Measurements from ENCODE around the gene SLC50A1. TPM values are rescaled to one million over a fixed set of nuclear protein-coding genes. Genes with fewer than 3 reads are reported as not detected.

SLC50A1 gene
- total RNA-seq, 1 experiment from 2014 or later = 75.2 TPM

DNA sequence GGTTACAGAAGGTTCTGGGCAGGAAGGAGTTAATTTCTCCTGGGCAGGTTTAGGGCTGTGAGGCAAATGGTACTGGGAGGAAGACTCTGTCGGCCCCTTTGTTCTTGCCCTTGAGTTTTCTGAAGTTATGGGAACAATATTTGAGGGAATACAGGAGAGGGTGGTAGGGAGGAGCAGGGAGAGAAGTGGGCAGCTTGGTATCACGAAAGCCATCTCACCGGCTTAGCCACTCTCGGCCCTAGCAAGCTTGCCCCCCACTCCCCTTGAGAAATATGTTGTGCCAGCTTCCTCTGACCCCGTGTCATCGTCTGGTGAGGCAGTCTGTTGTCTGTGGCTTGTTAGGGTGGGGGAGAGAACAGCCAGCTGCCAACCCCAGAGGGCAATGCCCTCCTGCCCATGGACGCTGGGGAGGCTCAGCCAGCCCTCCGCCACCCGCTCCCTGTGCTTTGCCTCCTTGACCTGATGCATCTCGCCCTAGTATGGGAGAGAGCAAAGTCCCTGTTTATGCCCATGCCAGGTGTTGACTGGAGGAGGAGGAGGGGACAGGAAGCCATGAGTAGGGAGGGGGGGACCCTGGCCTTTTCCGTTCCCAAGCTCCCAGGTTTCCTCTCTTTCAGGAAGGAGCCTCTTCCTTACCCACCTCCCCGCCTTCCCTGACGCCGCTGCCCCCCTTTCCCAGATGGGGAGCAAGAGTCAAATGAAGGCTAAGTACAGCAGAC lies 6.7 kb upstream of the SLC50A1 start:
- peak overlapping the region; percentile 99 for H3K27ac ChIP-seq (ENCODE audit: low read length)
- peak overlapping the region; percentile 95 for H3K9ac ChIP-seq (ENCODE audit: low read length)
- ChIA-PET CTCF (interaction anchor here (0.5 to 2.8 kb wide), 5 partner anchors 37 to 135 kb away, joined by 3 to 14 read pairs (median 5); partner anchors contain the start of gene ZBTB7B), POLR2A (ENCODE audit: unreplicated experiment) (interaction anchor here (0.5 kb wide), 1 partner anchor 803 kb away, joined by 3 read pairs; no protein-coding TSS in a partner anchor)
- H3K4me1 ChIP-seq (ENCODE audit: insufficient read depth, low read length) = peaks cover 71% of the 10 kb centered on the region
- ATAC-seq (peak; percentile 18), DNase-seq (peak; percentile 61)
- H3K9me2 ChIP-seq (replicated peaks; ENCODE audit: low read length) = no peaks in the 10 kb centered on the region
- H3K79me2 ChIP-seq (ENCODE audit: low read length) = peaks cover 35% of the 10 kb centered on the region
- TF ChIP-seq EZH2 (IDR thresholded peaks at IDR 0.05; ENCODE audit: low read length, unreplicated experiment) (no peak), EZH2phosphoT487 (IDR thresholded peaks at IDR 0.05; ENCODE audit: borderline replicate concordance, low read length) (no peak)
- TF ChIP-seq, protein P1, sequence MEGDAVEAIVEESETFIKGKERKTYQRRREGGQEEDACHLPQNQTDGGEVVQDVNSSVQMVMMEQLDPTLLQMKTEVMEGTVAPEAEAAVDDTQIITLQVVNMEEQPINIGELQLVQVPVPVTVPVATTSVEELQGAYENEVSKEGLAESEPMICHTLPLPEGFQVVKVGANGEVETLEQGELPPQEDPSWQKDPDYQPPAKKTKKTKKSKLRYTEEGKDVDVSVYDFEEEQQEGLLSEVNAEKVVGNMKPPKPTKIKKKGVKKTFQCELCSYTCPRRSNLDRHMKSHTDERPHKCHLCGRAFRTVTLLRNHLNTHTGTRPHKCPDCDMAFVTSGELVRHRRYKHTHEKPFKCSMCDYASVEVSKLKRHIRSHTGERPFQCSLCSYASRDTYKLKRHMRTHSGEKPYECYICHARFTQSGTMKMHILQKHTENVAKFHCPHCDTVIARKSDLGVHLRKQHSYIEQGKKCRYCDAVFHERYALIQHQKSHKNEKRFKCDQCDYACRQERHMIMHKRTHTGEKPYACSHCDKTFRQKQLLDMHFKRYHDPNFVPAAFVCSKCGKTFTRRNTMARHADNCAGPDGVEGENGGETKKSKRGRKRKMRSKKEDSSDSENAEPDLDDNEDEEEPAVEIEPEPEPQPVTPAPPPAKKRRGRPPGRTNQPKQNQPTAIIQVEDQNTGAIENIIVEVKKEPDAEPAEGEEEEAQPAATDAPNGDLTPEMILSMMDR (conservative IDR thresholded peaks at IDR 0.05; ENCODE audit: low read depth, low read length) = no peak
- H3K36me3 ChIP-seq (ENCODE audit: low read depth, low read length) = peaks cover 19% of the 10 kb centered on the region
- H3K4me2 ChIP-seq (ENCODE audit: low read length) = peak overlapping the region; percentile 97
- no peaks in the 10 kb centered on the region for H3K27me3 ChIP-seq (ENCODE audit: low read length)
- H4K20me1 ChIP-seq (ENCODE audit: low read length) = 0 out of 2 replicates have a peak, but pooled peaks cover 6% of the 10 kb centered on the region
- H3F3A ChIP-seq (ENCODE audit: low read length, unreplicated experiment) = no peaks in the 10 kb centered on the region
- H3K4me3 ChIP-seq (ENCODE audit: low read length) = peak overlapping the region; percentile 85
- no peaks in the 10 kb centered on the region for H3K9me3 ChIP-seq (ENCODE audit: low read length)
- intact Hi-C loops (cut with micrococcal nuclease) = no loop called here
- BruUV-seq (replicated peaks) = TSS peak; percentile 52
- peak overlapping the region; percentile 26; the same call in 1 of the 2 replicates for H2AFZ ChIP-seq (ENCODE audit: low read length)

DNA sequence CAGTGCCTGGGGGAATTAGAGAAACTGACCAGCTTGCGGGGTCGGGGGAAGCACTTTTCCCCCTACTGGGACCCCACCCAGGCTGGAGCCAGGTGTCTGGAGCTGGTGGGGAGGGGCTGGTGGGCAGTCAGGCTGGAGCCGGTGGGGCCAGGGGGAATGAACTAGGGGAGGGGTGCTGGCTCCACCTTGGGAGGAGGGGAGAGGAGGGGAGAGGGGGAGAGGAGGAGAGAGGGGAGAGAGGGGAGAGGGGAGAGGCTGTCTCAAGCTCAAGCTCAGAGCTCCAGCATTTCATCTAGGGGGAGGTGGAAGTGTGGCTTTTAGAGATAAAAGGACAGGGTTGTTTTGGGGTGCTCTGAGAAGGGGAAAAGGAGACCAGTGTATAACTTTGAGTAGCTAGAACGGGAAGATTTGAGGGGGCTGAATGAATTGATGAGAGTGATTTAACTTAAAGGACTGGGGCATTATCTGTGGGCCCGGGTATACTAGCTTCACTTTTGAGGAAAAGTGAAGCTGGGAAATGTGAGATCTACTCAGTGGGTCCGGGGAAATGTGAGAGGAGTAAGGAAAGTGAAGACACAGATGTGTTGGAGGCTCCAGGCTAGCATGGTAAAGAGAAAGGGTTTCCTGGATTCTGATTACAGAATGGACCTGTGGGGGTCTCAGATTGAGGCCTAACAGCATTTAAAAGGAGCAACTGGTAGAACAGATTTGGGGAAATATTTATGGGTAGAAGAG lies 5.2 kb upstream of the SLC50A1 start:
- 0 out of 2 replicates have a peak, but pooled peaks cover 6% of the 10 kb centered on the region for H4K20me1 ChIP-seq (ENCODE audit: low read length)
- no peaks in the 10 kb centered on the region for H3F3A ChIP-seq (ENCODE audit: low read length, unreplicated experiment)
- TF ChIP-seq EZH2phosphoT487 (IDR thresholded peaks at IDR 0.05; ENCODE audit: borderline replicate concordance, low read length) (no peak), EZH2 (IDR thresholded peaks at IDR 0.05; ENCODE audit: low read length, unreplicated experiment) (no peak)
- TF ChIP-seq, protein P1 (conservative IDR thresholded peaks at IDR 0.05; ENCODE audit: low read depth, low read length) = no peak
- H3K79me2 ChIP-seq (ENCODE audit: low read length) = peaks cover 35% of the 10 kb centered on the region
- intact Hi-C loops (cut with micrococcal nuclease) = no loop called here
- peak overlapping the region; percentile 99 for H3K27ac ChIP-seq (ENCODE audit: low read length)
- peaks cover 22% of the 10 kb centered on the region for H3K36me3 ChIP-seq (ENCODE audit: low read depth, low read length)
- no peaks in the 10 kb centered on the region for H3K9me3 ChIP-seq (ENCODE audit: low read length)
- DNase-seq (no peak), ATAC-seq (no peak)
- H3K4me2 ChIP-seq (ENCODE audit: low read length) = peak overlapping the region; percentile 97
- peaks cover 71% of the 10 kb centered on the region for H3K4me1 ChIP-seq (ENCODE audit: insufficient read depth, low read length)
- BruUV-seq (replicated peaks) = no TSS peak
- peak overlapping the region; percentile 95 for H3K9ac ChIP-seq (ENCODE audit: low read length)
- H3K27me3 ChIP-seq (ENCODE audit: low read length) = no peaks in the 10 kb centered on the region
- peak overlapping the region; percentile 85 for H3K4me3 ChIP-seq (ENCODE audit: low read length)
- H2AFZ ChIP-seq (ENCODE audit: low read length) = no peak overlapping the region
- H3K9me2 ChIP-seq (replicated peaks; ENCODE audit: low read length) = no peaks in the 10 kb centered on the region
- CTCF ChIA-PET = interaction anchor here (0.6 to 2.8 kb wide), 4 partner anchors 33 to 42 kb away, joined by 4 to 14 read pairs (median 5); partner anchors contain the start of gene KRTCAP2
- POLR2A ChIA-PET (ENCODE audit: unreplicated experiment) = interaction anchor here (0.6 to 0.8 kb wide), 2 partner anchors 9 to 187 kb away, joined by 3 to 5 read pairs; no protein-coding TSS in a partner anchor

Measured in PC-3 (cell line).